M059J (cell line): ENCODE measurements around the gene CUBN. TPM values are rescaled to one million over a fixed set of nuclear protein-coding genes. Genes with fewer than 3 reads are reported as not detected.
A peak's percentile ranks its signal among the peaks of the same experiment; 100 is the strongest.

Experiments
- DNase-seq: peaks from one replicate; pipeline ENCODE4 v3.0.0-alpha.2; 2012; ENCODE audit warnings: low read depth
- total RNA-seq: library from RNA; depleted of rRNA; stranded (reverse); fragments of >200 nt; shearing (Covaris generic); gene quantifications from 2 replicates; pipeline ENCODE4 v1.2.3, GENCODE V29; 2014

CUBN gene
- total RNA-seq, 1 experiment from 2014 or later, result 2.0 TPM

DNA sequence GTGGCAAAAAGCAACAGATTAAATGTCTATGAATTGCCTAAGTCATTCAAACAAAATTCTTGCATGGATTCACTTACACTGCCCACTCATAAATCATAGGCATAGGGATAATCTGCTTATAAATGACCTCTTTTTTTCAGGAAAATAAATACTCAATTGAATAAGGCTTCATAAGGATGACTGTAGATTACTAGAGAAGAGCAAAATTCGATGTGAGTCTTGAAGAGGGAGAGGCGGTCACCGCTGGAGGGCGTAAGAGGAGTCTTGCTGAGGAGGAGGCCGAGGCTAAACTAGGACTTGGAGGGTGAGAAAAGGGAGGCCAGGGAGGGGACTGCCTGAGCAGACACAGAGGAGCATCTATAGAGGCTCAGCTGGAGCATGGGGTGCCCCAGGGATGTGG, 177.0 kb downstream of the CUBN start:
- DNase-seq, result peak; percentile 69

DNA sequence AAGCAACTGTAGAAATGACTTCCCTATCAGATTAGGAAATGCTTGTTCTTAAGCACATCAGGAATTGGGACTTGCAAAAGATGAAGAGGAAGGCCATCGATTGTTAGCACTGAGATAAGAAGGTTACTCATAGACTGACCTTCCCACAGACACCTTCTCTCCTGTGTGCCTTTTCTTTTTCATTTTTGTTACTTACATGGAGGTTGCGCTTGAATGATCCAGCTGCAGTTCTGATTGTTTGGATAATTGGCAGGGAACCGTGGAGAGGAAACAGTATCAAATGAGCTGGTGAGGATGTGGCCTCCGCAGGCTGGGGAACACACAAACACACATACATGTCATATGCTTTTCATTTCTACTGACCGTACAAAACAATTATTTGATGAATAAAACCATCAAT, 177.5 kb downstream of the CUBN start:
- DNase-seq, result no peak

DNA sequence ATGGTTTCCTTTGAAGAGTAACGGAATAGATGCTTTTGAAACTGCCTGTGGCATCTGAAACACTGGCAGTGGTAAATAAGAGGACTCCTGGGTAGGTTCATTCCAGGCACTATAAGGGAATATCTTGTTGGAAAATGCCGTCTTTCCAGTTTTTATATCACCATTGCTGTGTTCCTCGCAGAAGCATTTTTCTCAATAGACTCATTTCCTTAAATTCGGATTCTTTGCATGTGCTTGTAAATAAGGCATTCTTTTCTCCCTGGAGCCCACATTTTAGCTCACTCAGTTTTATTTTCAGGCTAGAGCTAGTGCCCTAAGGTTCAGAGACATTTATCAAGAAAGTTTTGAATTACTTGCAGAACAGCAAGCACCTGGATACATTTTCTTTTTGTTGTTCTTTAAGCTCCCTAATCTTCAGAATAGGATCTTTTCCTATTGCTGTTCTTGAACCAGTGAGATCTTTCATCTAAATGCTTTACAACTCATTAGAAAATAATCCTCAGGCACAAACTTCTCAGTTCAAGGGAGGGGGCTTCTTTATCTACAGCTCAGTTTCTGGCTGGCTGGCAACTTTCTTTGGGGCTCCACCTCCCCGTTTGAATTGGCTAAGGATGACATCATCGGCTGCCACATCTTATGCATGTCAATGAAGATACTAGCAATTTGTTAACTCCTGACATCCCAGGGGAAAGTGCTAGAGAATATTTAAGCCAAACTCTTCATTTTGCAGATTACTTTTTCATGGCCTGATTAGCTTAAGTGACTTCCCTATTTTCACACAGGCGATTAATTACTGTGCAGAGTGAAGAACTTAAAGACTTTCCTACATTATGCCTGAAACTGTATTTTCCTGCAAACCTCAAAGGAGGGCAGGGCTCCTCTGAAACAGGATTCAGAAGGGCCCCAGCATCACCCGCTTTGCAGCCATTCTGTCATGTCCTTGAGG, 178.7 kb downstream of the CUBN start:
- DNase-seq, result peak; percentile 71

DNA sequence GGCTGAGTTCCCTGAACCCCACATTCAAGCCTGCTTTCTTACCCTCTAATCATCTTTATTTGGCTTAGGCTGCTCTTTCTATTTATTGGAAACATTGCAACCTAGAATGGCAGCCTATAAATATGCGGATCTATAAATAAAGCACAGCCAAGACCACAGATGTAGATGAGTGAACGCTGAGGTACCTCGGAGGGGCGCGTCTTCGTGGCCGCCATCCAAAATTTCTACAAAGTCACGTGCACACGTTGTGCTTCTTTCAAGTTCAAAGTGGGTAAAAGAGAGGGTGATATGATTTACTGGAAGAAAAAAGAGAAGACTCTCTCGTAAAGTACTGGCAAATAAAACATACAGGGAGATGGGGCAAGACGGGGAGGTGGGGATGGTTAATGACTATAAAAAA, 179.8 kb downstream of the CUBN start:
- DNase-seq, result no peak

GRCh38 chr10:16948361-16948760, 181.2 kb downstream of the CUBN start:
- DNase-seq, result no peak

DNA sequence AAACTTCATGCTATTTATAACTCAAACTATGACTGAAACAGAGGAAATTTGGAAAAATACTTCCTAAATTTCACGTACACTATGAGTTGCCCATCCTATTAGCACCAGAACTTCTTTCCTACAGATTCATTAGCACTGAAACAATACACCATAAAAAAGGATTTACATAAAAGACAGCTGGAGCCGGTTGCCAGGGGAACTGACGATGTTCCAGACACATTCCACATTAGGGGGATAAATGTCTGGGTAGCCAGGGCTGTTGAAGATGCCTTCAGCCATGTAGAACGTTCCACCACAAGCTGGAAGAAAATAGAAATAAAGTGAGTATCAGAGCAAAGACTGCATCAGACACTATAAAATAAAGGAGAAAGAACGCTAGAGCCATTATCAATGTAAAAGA, 182.5 kb downstream of the CUBN start:
- DNase-seq, result no peak

GRCh38 chr10:16945593-16945992, 184.0 kb downstream of the CUBN start:
- DNase-seq, result peak; percentile 71

- DNase-seq, result peak; percentile 35
These were observed 184.6 kb downstream of the CUBN start for GRCh38 chr10:16944986-16945385.

DNA sequence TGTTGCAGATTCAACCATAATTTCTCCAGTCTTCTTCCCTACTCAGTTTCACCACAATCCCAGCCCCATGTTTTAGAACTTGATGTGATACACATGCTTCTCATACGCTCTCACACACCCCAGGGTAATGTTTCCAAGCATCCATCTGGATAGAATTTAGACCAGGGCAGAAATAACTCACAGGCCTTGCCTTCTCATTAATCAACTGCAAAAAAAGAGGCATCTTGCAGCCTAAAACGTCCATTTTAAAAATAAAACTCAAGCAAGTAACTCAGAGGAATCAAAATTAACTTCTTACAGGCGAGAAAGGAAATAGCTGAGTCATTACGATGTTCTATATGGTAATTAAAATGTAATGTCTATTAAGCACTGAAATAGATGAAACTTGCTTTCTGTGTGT, 185.2 kb downstream of the CUBN start:
- DNase-seq, result peak; percentile 31

GRCh38 chr10:16943295-16944285, 186.0 kb downstream of the CUBN start:
- DNase-seq, result peak; percentile 24

DNA sequence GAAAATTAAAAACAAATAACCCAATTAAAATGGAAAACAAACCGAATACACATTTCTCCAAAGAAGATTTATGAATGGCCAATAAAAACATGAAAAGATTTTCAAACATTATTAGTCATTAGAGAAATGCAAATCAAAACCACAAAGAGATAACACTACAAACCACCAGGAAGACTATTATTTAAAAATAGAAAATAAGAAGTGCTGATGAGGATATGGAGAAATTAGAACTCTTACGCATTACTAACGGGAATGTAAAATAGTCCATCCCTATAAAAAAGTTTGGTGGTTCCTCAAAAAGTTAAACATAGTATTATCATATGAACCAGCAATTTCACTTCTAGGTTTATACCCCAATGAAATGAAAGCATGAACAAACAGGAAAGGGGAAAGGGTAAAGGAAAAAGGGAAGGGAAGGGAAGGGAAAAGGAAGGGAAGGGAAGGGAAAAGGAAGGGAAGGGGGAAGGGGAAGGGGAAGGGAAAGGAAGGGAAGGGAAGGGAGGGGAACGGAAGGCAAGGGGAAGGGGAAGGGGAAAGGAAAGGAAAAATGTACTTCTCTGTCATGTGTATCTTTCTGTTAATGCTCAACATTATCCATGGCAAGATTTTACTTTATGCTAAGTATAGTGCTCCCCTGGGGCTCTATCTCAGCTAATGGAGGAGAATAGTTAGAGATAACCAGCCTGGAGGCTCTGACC, 187.1 kb downstream of the CUBN start:
- DNase-seq, result peak; percentile 14

DNA sequence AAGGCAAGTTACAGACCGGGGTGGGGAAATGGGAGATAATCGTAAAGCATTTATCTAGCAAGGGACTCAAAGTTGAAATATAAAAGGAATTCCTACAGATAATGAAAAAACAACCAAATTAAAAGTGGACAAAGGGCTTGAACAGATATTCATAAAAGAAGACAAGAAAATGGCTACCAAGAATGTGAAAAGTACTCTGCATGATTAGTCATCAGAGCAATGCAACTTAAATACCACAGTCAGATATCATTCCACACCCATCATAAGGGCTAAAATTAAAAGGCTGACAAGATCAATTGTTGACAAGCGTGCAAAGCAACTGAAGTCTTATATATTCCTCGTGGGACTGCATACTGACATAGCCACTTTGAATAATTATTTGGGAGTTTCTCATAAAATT, 187.7 kb downstream of the CUBN start:
- DNase-seq, result peak; percentile 44

DNA sequence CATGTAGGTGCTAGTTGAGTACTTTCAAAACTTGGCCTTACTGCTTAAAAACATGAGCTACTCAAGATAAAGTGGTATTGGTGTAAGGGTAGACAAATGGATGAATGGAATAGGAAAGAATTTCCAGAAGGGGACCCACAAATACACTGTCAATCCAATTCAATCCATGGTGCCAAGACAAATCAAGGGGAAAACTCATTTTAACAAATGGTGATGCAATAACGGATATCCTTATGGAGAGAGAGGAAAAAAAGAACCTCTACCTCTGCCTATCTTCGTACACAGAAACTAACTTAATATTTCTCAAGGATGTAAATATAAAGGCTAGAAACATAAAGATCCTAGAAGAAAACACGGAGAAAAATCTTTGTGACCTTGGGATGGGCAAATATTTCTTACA, 188.5 kb downstream of the CUBN start:
- DNase-seq, result no peak

DNA sequence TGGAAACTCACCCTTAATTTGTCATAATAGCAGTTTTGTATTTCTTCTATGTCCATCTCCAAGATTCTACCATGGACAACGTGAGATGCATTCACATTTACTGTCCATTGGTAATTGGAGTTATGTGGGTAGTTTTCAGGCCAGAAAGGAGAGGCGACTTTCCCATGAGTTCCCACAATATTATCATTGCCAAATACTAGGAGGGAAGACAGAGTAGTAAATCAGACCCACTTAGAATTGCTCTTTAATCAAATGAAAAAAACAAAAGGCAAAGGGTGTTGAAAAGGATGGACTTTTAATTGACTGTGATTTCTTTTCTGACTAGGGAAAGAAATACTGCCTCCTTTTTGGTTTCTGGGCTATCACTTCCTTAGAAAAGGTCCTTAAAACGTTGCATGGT, 190.7 kb downstream of the CUBN start:
- DNase-seq, result no peak

- DNase-seq, result no peak
These were observed 195.2 kb downstream of the CUBN start for GRCh38 chr10:16934461-16934860.

GRCh38 chr10:16933783-16934182, 195.8 kb downstream of the CUBN start:
- no peak for DNase-seq

DNA sequence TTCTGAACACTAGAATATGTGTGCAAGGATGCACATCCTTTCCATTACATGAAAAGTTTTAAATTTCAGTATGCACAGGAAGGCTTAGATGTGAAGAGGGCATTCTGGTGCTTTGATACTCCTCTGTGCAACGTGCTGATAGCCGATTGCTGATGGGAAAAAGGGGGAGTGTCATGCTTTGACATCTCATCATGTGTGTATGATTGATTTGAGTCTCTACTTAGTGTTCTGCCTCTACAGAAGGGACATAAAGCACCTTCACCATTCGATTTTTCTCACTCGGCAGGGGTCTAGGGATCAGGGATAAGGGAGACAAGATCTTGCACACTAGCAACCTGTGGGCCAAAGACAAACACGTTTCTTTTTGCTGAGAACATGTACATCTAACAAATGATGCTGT, 197.7 kb downstream of the CUBN start:
- no peak for DNase-seq

GRCh38 chr10:16930540-16930939, 199.1 kb downstream of the CUBN start:
- no peak for DNase-seq

- DNase-seq, result no peak
These were observed 200.5 kb downstream of the CUBN start for GRCh38 chr10:16929069-16929468.

DNA sequence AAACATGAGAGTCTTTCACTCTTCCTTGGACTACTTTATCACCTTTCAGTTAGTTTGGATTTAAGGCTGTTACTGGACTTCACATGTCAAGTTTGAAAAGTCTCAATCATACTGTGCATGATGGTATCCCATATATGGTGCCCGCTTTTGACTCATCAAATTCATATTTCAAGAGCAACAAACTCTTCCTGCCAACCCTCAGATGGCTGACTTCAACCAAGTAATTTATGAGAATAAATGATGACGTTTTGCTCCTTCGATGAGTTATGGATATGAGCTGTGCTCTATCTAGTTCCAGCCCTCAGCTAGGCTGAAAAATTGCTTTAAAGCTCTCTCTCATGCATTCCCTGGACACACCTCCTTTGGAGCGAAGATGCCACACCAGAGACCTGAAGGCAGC, 202.1 kb downstream of the CUBN start:
- DNase-seq, result no peak

DNA sequence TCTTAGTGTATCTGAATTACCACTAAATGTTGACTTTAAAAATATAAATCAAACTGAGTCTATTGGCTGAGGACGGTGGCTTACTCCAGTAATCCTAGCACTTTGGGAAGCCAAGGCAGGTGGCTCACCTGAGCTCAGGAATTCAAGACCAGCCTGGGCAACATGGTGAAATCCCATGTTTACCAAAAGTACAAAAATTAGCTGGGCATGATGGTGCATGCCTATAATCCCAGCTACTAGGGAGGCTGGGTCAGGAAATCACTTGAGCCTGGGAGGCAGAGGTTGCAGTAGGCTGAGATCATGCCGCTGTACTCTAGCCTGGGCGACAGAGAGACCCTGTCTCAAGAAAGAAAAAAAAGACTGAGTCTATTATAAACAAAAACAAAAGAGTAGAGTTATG, 205.9 kb downstream of the CUBN start:
- DNase-seq, result no peak

DNA sequence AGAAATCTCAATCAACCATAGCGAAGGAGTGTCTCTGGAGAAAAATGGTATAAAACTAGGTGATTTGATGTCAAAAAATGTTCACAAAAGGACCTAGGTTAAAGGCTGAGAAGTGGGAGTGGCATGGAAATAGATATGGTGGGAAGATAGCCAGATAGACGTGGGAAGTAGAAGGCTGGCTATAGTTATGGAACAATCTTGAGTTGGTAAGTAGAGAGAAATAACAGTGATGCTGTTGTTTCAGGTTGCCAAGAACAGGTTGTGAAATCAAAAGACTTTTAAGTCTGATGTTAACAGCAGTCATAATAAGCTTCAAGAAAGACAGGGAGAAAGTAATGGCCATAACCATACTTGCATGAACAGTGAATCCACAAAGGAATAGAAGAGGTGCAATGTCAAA, 206.3 kb downstream of the CUBN start:
- DNase-seq, result no peak
